GM21576 (cell line): Measurements from ENCODE around the gene TMPO.
A peak's percentile ranks its signal among the peaks of the same experiment; 100 is the strongest.
"Not testable (repeated sequence)": the region's sequence is repeated elsewhere in the genome, so short reads cannot be mapped to it uniquely, and the experiment has no call there.

Experiments
- ATAC-seq: cut with Tn5 transposase; IDR thresholded peaks from one replicate; pipeline ENCODE4 v1.9.1; 2021; ENCODE audit warnings: mild to moderate bottlenecking, moderate library complexity; ENCODE audit not compliant: unreplicated experiment

The TMPO gene

DNA sequence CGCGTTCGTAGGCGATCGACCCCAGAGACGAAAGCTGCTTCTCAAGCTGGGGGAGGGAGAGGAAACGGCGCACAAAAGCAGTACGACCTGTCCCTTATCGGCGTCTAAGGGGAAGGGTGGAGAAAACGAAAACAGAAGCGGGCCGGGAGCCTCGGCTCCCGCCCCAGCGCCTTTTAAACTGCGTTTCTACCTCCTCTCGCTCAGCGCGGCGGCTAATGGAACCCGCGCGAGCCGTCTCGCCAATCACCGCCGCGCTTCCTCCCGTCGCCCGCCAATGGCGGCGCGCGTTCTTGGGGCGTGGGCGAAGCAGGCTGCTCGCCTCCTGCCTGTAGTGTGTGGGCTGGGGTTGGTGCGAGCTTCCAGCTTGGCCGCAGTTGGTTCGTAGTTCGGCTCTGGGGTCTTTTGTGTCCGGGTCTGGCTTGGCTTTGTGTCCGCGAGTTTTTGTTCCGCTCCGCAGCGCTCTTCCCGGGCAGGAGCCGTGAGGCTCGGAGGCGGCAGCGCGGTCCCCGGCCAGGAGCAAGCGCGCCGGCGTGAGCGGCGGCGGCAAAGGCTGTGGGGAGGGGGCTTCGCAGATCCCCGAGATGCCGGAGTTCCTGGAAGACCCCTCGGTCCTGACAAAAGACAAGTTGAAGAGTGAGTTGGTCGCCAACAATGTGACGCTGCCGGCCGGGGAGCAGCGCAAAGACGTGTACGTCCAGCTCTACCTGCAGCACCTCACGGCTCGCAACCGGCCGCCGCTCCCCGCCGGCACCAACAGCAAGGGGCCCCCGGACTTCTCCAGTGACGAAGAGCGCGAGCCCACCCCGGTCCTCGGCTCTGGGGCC is at the start of gene TMPO:
Gene TMPO, plus strand, starts transcription at position 304 of the 824 bp plus-strand sequence. Its CDS starts 278 bp downstream, at position 582.
- ATAC-seq: peak; percentile 81

- no peak for ATAC-seq
Observed at GRCh38 chr12:98465950-98466602, 49.3 kb upstream of the TMPO start.

- no peak for ATAC-seq
Observed at GRCh38 chr12:98466640-98467400, 48.6 kb upstream of the TMPO start.

- ATAC-seq: peak; percentile 43
Observed at GRCh38 chr12:98469109-98469508, 46.3 kb upstream of the TMPO start.

GRCh38 chr12:98470469-98471082 is 44.8 kb upstream of the TMPO start:
- ATAC-seq: peak; percentile 45

DNA sequence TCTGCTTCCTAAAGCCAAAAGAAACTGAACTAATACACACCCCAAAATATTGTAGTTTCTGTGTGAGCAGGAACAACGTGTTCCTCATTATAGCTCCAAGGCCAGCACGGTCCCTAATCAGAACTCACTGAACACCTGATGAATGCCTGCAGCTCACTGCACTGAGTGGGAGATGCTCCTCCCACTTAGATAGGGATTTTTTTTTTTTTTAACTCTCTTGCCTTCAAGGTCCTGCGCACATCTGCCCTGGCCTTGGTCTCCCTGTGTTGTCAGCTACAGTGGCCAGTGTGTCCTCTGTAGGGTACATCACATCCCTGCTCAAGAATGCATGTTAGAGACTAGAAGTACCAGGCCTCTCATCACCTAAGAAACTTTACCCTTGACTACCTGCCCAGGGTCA is 44.3 kb upstream of the TMPO start:
- ATAC-seq: no peak

DNA sequence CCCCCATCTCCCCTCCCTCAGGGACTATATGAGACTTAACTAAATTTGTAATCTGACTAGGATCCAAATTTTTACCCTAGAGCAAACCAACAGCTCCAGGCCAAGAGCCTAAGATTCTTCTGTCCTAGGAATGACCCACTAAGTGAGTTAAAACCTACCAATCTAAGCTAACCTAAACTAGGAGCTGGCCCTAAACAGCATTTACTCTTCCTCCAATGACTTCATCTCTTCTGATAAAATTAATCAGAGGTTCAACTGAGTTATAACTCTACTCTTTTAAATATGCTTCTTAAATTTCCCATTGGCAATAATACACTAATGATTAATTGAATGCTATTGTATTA is 39.9 kb upstream of the TMPO start:
- ATAC-seq: no peak

DNA sequence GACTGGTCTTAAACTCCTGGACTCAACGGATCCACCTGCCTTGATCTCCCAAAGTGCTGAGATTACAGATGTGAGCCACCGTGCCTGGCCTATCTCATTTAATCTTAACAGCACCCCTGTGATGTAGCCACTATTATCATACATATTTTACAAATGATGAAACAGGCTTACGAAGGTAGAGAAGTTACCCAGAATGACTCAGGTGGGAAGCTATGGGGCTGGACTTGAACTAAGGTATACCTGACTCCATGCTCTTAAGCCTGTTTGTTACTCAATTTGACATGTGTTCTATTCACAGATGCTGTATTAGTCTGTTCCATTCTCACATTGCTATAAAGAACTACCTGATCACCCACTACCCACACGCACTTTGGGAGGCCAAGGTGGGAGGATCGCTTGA is 36.8 kb upstream of the TMPO start:
- no peak for ATAC-seq

DNA sequence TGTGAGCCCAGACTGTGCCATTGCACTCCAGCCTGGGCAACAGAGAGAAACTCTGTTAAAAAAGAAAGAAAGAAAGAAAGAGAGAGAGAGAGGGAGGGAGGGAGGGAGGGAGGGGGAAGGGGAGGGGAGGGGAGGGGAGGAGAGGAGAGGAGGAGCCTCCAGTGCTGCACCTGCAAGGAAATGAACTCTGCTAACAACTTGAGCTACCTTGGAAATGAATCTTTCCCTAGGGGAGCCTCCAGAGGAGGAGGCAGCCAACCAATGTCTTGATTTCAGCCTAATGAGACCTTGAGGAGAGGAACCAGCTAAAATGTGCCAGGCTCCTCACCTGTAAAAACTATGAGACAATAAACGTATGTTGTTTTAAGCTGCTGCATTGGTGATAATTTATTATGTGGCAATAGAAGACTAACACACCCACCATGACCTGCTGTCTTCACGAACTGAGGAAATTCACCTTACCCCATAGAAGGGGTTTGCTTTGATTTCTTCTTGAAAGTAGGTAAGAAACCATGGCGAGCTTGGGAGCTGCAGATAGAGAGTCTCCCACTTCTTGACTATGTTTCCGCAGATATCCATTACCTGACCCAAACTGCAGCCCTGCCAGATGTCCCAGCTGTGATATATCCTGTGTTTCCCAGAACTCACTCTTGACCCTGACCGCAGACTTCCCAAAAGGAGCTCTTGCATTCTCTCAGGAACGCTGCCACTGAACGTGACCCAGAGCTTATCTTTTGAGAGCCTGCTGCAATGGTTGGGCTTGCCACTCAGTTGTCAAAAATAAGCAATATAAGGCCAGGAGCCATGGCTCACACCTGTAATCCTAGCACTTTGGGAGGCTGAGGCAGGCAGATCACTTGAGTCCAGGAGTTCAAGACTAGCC is 31.5 kb upstream of the TMPO start:
- ATAC-seq: no peak

DNA sequence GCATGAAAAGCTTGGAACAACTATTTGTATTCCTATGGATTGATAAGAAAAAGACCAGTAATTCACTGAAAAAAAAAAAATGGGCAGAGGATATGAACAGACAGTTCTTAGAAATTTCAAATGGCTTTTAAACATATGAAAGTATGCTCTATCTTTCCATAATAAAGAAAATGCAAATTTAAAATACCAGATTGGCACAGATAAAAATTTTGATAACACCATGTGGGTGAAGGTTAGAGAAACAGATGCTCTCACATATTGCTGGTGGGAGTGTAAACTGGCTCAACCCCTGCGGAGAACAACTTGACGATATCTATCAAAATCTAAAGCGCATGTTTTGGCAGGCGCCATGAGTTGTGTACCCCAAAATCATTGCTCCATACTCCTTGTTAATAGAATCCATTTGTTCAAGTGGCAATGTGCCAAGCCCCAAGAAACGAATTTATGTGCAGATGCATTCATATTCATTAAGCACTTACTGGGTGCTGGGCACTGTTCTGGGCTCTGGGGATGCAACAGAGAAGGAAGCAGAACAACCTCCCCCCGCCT is 29.5 kb upstream of the TMPO start:
- no peak for ATAC-seq

DNA sequence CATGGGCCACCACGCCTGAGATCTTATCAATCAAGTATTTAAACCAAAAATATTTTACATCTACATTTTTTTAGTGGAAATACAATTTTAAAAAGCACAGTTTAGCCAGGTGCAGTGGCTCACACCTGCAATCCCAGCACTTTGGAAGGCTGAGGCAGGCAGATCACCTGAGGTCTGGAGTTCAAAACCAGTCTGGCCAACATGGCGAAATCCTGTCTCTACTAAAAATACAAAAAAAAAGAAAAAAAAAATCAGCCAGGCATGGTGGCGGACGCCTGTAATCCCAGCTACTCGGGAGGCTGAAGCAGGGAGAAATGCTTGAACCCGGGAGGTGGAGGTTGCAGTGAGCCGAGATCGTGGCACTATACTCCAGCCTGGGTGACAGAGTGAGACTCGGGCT is 27.0 kb upstream of the TMPO start:
- ATAC-seq: not testable (repeated sequence)

DNA sequence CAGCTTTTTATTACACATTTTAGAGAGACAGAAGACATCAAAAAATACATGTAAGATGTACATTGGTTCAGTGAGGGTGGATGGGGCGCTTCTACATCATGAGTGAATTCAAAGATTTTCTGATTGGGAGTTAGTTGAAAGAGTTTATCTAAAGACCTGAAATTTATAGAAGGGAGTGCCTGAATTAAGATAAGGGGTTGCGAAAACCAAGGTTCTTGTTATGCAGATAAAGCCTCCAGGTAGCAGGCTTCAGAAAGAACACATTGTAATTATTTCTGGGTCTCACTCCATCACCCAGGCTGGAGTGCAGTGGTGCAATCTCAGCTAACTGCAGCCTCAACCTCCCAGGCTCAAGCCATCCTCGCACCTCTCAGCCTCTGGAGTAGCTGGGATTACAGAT is 26.2 kb upstream of the TMPO start:
- ATAC-seq: no peak

- ATAC-seq: peak; percentile 87
Observed at GRCh38 chr12:98490501-98491453, 24.6 kb upstream of the TMPO start.

DNA sequence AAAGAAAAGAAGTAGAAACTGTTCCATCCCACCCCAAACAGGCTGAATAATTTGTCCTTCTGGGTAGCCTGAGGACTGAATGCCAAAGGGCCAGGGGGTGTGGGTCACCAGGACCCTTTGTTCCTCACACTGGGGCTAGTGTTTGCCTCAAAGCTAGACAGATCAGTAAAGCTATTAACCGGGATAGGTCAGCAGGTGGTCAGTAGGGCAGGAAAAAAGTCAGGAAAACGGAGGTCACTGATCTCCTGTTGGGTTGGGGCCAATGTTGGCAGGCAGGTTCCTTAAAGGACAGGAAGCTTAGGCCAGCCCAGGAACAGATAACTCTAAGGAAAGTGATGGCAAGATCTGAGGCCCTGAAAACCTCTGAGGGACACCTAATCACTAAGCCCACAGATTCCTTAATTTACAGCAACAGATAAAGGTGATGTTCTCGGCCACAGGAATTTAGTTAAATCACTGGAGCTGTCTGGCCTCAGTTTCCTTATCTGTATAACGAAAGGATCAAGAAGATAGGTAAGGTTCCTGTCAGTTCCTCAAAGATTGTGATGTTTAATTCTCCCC is 22.7 kb upstream of the TMPO start:
- no peak for ATAC-seq

- not testable (repeated sequence) for ATAC-seq
Observed at GRCh38 chr12:98501266-98501629, 14.1 kb upstream of the TMPO start.

- peak; percentile 57 for ATAC-seq
Observed at GRCh38 chr12:98503342-98503591, 12.1 kb upstream of the TMPO start.

DNA sequence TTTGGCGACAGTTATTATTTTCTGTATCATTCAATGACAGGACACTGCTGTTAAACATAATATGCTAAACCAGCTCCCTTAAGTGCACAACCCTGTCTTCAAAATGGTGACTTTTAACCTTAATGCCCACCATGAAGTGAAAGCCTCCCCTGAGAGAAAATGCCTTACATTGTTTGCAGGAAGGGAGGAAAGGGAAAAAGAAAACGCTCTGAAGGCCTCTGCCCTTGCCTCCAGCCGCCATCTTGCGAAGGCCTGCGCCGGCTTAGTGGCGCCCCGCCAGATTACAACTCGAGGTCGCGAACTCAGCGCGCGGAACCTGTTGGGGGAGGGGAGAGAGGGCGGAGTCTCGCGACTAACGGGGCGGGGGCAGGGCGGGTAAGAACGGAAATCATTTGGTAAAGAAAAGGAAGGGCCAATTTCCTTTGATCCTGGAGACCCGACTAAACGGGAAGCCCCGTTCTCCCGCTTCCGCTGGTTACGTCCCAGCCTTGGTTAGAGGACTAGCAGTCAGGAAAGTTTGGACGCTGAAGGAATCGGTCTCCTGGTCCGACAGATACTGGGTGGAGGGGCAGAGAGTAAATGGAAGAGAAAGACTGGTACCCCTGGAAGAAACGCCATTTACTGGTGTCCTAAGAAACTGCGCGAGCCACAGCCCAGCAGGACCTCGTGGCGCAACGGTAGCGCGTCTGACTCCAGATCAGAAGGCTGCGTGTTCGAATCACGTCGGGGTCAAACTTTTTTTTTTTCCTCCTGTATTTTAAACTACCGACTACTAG is 11.6 kb upstream of the TMPO start:
- ATAC-seq: peak; percentile 72

DNA sequence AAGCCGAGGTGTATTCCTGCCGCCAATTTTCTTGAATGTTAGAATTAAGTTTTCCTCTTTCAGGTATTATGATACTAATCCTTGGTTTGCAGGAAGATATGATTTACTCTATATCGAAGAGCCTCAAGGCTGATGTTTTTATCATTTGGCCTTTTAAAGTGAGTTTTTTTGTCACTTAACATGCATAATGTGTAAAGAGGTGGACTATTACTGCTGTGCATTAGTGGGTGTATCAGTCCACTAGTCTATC is 11.1 kb upstream of the TMPO start:
- ATAC-seq: peak; percentile 11

DNA sequence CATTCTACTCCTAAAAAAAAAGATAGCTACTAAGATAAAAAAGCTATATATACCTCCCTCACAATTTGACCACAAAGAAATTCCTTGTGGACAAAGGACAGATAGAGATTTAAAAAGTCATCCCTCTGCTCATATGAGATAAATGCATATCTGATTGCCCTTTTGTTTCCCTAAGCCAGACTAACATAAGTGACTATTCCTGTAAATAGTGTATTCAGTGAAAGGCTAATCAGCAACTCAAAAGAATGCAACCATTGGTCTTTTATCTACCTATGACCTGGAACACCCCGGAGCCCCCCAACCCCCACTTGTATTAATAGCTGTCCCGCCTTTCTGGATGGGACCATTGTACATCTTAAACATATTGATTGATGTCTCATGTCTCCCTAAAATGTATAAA is 6.3 kb upstream of the TMPO start:
- no peak for ATAC-seq
